T-helper 2 cell treated with Interferon-gamma antibody and Interleukin-4, amounts not matched to agents 100 ng/mL and 5 ng/mL, for 36 hours (primary cell): ENCODE measurements around the gene PLAAT3. TPM values are rescaled to one million over a fixed set of nuclear protein-coding genes. Genes with fewer than 3 reads are reported as not detected.
"Not testable (repeated sequence)": the region's sequence is repeated elsewhere in the genome, so short reads cannot be mapped to it uniquely, and the experiment has no call there.

Source experiments
- intact Hi-C: fragments of 100-400 bp; cut with micrococcal nuclease; formaldehyde crosslinking; loops from one replicate; pipeline ENCODE4 v1.15.1; 2023
- total RNA-seq: library from RNA; stranded (reverse); gene quantifications from 2 replicates; pipeline ENCODE4 v1.2.3, GENCODE V29; 2022

PLAAT3 gene
- total RNA-seq, 1 donor from 2014 or later, result 3.3 TPM

DNA sequence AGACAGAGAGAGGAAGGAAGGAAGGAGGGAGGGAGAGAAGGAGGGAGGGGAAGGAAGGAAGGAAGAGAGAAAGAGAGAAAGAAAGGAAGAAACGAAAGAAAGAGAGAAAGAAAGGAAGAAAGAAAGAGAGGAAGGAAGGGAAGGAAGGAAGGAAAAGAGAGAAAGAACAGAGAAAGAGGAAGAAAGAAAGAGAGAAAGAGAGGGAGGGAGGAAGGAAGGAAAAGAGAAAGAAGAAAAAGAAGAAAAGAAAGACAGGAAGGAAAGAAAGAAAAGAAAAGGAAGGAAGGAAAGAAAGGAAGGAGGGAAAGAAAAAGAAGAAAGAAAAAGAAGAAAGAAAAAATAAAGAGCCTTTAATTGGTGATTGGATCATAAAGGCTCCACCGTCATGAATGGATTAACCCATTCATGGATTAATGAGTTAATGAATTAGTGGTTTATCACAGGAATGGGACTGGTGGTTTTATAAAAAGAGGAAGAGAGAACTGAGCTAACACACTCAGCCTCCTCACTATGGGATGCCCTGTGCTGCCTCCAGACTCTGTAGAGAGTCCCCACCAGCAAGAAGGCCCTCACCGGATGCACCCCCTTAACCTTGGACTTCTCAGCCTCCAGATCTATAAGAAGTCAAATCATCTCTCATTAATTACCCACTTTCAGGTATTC lies 42.1 kb downstream of the PLAAT3 start:
- intact Hi-C loops, result no loop called here

GRCh38 chr11:63569570-63569969 lies 44.7 kb downstream of the PLAAT3 start:
- intact Hi-C loops, result loop anchor here (5.0 kb wide), 1 partner anchor 82 kb away; no protein-coding TSS in a partner anchor

DNA sequence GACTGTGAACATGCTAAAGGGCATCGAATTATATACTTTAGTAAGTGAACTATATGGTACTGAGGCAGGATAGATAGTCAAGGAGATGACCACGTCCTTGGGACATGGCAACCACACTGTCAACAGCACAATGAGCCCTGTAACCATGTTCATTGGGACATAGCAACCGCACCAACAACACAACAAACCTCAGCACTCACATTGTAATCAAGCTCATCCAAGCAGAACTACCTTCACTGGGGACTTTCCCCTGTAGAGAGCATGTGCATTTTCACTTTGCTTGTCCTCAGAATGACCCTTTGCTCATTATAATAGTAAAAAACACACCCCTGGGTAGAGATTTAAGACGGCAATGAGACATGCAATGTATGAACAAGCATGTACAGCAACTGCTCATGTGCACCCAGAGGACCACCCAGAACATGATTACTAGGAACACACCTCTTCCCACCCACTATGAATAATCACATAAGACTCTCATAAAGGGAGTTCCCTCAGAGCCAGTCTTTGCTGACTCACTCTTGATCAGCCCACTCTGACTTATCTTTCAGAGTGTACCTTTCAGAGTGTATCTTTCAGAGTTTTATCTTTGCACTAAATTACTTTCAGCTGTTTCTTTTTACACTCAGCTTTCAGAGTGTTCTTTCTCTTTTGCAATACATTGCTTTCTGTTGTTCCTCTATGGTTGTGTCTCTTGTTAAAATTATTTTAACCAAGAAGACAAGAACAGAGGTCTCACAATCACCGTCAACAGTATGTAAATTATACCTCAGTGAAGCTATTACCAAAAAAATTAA lies 47.0 kb downstream of the PLAAT3 start:
- intact Hi-C loops, result loop anchor here (1.0 to 5.0 kb wide), 2 partner anchors 36 to 80 kb away; no protein-coding TSS in a partner anchor

DNA sequence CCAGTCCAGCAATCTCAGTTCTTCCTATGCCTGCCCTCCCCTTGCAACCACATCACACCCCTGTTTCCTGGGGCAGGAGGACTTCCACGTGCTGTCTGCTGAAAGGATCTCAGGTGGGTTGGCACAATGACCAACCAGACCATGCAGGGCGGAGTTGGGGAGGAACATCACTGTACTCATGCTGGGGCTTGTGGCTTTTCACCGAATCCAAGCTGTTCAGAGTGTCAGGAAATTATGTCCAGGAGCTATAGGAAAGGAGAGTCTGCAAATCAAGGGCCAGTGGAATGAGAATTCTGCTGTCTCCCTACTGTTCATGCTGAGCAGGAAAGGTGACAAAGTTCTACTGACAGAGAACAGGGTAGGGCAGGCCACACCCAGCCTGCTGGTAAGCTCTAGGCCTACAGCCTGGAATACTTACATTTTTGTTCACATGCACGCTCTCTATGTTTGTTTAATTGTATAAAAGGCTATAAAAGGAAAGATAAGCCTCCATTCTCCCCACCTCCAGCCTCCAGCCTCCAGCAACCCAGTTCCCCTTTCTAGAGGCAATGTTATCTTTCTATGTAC lies 49.4 kb downstream of the PLAAT3 start:
- intact Hi-C loops, result loop anchor here (1.0 to 5.0 kb wide), 2 partner anchors 29 to 78 kb away; partner anchors contain the start of gene PLAAT4

GRCh38 chr11:63564056-63564774 lies 50.0 kb downstream of the PLAAT3 start:
- intact Hi-C loops, result loop anchor here (1.0 kb wide), 1 partner anchor 28 kb away; the partner anchor contains the start of gene PLAAT4

DNA sequence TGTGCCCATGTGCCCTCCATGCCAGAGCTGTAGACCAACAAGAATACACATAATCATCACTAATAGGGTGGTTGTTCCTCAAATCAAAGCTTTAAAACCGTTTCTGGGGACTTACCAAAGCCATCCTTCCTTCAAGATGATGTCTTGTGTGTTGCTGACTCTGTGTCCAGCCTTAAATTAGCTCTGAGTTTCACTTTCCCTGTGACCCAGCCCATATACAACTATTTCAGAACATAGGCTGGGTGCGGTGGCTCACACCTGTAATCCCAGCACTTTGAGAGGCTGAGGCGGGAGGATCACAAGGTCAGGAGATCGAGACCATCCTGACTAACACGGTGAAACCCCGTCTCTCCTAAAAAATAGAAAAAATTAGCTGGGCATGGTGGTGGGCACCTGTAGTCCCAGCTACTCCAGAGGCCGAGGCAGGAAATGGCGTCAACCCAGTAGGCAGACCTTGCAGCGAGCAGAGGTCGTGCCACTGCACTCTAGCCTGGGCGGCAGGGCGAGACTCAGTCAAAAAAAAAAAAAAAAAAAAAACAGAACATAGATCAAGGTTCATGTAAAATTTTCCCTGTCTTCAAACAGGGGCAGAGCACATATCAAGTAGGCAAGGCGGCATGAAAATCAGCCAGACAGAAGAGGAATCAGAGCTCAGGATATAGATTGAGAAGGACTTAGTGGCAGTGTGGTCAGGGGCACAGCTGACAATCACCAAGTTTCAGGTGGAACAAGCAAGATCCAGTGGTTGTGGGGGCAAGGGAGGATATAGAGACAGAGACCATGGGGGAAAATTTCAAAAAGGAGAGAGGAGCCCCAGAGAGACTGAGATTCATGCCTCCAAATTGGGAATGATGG lies 50.8 kb downstream of the PLAAT3 start, which contains the start of gene PLAAT2:
Gene PLAAT2 (minus strand): TSS at position 179 of the 855 bp plus-strand sequence. CDS start 55 bp downstream, at position 124.
- intact Hi-C loops, result loop anchor here (1.0 kb wide), 1 partner anchor 27 kb away; the partner anchor contains the start of gene PLAAT4

- intact Hi-C loops, result no loop called here
Observed at GRCh38 chr11:63560506-63561180, 53.6 kb downstream of the PLAAT3 start.

DNA sequence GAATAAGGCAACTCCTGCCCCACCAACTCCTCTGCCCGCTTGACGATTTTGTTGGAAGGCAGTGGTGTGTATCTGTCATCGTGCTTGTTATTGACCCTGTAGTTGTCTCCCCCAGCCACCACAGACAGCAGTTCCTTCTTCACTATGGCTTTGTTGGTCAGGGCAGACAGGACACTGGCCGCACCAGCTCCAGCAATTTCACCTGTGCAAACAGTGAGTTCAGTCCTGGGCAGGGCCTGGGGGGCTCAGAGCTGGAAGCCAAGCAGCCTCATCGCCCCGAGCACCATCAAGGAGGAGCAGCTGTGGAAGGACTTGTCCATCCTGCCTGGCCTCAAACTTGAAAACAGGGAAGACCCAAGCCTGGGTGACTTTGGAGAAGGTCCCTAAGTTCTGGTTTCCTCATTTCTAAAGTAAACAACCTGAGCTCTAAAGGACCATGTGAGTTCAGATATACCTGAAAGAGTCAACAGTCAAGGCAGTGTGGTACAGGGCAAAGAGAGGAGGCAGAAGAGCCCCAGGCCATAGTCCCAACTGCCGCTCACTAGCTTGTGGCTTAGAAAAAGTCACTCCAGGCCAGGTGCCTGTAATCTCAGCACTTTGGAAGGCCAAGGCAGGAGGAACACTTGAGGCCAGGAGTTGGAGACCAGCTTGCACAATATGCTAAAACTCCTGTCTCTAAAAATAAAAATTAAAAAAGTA lies 55.6 kb downstream of the PLAAT3 start:
- intact Hi-C loops, result no loop called here

GRCh38 chr11:63557570-63557969 lies 56.7 kb downstream of the PLAAT3 start:
- intact Hi-C loops, result no loop called here

- intact Hi-C loops, result no loop called here
Observed at GRCh38 chr11:63556404-63557013, 57.7 kb downstream of the PLAAT3 start.

DNA sequence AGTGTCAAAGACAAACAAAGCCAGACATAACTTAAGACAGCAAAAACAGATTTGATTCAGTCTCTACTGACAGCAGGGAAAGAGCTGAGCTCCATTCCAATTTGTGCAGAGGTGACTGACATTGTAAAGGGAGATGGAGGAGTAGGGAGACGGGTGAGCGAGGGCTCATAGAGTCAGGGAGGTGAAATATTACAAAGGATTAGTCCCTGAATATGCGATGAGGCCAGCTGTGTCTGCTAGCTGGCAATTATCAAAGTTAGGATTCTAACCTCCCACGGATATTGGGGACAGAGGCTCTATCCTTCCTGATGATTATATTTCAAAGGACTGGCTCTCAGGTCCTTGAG lies 59.4 kb downstream of the PLAAT3 start:
- intact Hi-C loops, result no loop called here

GRCh38 chr11:63553759-63554158 lies 60.5 kb downstream of the PLAAT3 start:
- intact Hi-C loops, result loop anchor here (1.0 kb wide), 1 partner anchor 17 kb away; the partner anchor contains the start of gene PLAAT4

- intact Hi-C loops, result loop anchor here (1.0 kb wide), 1 partner anchor 17 kb away; the partner anchor contains the start of gene PLAAT4
Observed at GRCh38 chr11:63552921-63553320, 61.3 kb downstream of the PLAAT3 start.

- intact Hi-C loops, result no loop called here
Observed at GRCh38 chr11:63551889-63552266, 62.4 kb downstream of the PLAAT3 start.

DNA sequence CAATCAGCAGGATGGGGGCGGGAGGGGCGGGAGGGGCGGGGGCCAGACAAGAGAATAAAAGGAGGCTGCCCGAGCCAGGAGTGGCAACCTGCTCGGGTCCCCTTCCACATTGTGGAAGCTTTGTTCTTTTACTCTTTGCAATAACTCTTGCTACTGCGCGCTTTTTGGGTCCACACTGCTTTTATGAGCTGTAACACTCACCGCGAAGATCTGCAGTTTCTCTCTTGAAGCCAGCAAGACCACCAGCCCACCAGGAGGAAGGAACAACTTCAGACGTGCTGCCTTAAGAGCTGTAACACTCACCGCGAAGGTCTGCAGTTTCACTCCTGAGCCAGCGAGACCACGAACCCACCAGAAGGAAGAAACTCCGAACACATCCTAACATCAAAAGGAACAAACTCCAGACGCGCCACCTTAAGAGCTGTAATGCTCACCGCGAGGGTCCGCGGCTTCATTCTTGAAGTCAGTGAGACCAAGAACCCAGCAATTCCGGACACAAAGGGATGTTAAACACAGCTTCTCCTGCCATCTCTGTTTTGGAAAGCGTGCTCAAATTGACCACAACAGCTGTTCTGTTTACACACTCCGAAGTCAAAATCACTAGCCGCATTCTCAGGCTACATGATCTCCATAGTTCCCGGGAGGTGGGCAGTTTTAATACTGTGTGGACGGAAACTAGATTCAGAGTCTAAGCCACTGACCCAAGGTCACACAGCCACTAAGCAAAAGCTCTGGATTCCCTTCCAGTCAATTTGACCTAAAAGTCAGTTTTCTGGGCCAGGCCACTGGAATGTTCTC lies 62.9 kb downstream of the PLAAT3 start:
- intact Hi-C loops, result no loop called here

DNA sequence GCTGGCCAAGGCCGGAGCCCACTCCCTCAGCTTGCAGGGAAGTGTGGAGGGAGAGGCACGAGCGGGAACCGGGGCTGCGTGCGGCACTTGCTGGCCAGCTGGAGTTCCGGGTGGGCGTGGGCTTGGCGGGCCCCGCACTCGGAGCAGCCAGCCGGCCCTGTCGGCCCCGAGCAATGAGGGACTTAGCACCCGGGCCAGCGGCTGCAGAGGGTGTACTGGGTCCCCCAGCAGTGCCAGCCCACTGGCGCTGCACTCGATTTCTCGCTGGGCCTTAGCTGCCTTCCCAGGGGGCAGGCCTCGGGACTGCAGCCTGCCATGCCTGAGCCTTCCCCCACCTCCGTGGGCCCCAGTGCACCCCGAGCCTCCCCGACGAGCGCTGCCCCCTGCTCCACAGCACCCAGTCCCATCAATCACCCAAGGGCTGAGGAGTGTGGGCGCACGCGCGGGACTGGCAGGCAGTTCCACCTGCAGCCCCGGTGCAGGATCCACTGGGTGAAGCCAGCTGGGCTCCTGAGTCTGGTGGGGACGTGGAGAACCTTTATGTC lies 64.0 kb downstream of the PLAAT3 start:
- intact Hi-C loops, result not testable (repeated sequence)

- intact Hi-C loops, result no loop called here
Observed at GRCh38 chr11:63549411-63549810, 64.8 kb downstream of the PLAAT3 start.

DNA sequence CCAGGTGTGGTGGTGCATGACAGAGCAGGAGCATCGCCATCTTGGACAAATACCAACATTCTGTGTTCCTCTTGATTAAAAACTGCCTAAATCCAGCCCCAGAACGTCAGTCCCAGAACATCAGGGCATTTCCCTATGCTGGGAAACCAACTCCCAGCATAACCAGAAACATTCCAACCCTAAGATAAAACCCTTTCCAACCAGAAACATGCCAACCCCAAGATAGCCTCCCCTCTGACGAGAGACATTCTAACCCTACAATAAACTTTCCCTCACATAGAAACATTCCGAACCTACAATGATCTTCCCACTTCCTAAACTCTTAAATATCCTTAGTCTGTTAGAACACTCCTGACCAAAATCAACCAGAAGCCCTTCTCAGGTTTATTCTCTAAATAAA lies 66.1 kb downstream of the PLAAT3 start:
- intact Hi-C loops, result no loop called here
